ENCODE data around the gene ZFP36L2. TPM values are rescaled to one million over a fixed set of nuclear protein-coding genes. Genes with fewer than 3 reads are reported as not detected.
"Not testable (repeated sequence)": the region's sequence is repeated elsewhere in the genome, so short reads cannot be mapped to it uniquely, and the experiment has no call there.

The ZFP36L2 gene
- total and polyA plus RNA-seq, 2 experiments from 2014 or later = 13.8 to 78.2 TPM

DNA sequence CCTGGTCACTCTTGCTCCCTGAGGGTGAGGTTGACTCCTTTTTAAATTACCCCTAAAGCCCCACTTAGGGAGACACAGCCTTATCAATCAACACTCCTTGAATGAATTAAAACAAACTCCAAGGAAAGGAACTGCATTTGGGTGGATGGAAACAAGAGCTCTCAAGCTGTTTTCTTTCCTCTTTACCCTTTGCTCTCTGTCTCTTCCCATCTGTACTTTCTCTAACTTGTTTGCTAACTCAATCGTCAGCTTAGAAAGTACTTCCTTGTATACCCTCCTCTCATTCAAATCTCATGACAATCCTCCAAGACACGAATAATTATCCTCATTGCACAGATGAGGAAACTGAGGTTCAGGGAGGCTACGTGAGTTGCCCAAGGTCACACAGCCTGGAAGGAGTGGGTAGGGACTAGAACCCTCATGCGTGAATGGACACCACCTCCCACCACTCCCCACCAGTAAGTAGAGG lies 32.7 kb downstream of the ZFP36L2 start:
- no peak overlapping the region for H2AFZ ChIP-seq
- H3K4me3 ChIP-seq = no peak overlapping the region
- H3K27ac ChIP-seq = no peak overlapping the region
- H3K27me3 ChIP-seq (replicated peaks; ENCODE audit: insufficient read depth) = no peaks in the 10 kb centered on the region
- H3K36me3 ChIP-seq (ENCODE audit: low read depth) = no peaks in the 10 kb centered on the region
- TF ChIP-seq EZH2phosphoT487 (IDR thresholded peaks at IDR 0.05; ENCODE audit: insufficient read depth, low read depth) (no peak), EZH2 (IDR thresholded peaks at IDR 0.05; ENCODE audit: insufficient read depth, poor library complexity, severe bottlenecking) (no peak)
- no peaks in the 10 kb centered on the region for H3K9me2 ChIP-seq (ENCODE audit: insufficient read depth)
- WGBS, 2 experiments (ENCODE audit: low coverage in 1 of 2, low lambda C conversion rate in 2 of 2, missing lambda C conversion rate in 2 of 2) = 97% methylated on average over 4 of the region's 4 CpGs
- no peak overlapping the region for H3K4me2 ChIP-seq (ENCODE audit: unreplicated experiment)
- in situ Hi-C loops (cut with MboI) = no loop called here
- H3F3A ChIP-seq (ENCODE audit: insufficient read depth) = no peaks in the 10 kb centered on the region
- no peaks in the 10 kb centered on the region for H3K79me2 ChIP-seq (ENCODE audit: insufficient read depth)
- no peaks in the 10 kb centered on the region for H3K4me1 ChIP-seq (ENCODE audit: insufficient read depth)
- DNase-seq = no peak
- no peaks in the 10 kb centered on the region for H3K9me3 ChIP-seq (ENCODE audit: low read depth)
- no peaks in the 10 kb centered on the region for H4K20me1 ChIP-seq (ENCODE audit: insufficient read depth)
- H3K9ac ChIP-seq = no peak overlapping the region

DNA sequence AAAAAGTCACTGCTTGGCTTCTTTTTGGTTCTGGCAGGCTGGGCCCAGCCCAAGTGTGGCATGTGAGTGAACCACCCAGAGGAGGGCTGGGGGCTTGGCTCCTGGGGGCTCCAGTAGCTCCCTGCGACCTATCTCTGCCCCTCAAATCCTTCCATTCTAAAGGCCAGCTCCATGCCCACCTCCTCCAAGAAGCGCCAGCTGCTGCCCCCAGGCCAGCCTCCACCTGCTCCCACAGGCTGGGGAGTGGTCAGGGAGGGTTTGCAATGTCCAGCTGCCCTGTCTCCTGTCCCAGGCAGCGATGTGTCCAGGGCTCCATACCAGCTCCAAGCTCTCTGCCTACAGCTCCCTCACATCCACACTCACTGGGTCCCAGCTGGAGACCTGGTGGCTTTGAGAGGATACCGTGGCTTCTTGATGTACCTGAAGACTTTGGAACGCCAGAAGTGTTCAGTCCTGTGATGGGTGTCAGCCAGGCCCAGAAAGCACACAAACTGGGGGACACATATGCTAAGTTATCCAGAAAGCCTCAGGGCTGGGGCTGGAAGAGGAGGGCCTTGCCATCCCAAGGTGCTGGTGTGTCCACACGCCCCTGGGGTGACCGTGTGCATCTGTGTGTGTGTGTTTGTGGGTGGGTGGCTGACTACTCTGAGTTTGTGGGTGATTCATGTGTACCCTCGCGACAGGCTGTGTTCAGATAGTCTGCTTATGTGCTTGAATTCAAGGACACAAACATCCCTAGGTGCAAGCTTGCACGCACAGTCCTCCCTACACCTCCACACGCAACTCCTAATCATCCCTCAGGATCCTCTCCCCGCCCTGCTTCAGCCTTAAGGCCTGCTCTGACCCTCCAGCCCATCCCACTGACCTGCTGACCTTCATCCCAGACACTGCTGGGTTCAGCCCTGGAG lies 33.4 kb downstream of the ZFP36L2 start:
- DNase-seq = no peak

DNA sequence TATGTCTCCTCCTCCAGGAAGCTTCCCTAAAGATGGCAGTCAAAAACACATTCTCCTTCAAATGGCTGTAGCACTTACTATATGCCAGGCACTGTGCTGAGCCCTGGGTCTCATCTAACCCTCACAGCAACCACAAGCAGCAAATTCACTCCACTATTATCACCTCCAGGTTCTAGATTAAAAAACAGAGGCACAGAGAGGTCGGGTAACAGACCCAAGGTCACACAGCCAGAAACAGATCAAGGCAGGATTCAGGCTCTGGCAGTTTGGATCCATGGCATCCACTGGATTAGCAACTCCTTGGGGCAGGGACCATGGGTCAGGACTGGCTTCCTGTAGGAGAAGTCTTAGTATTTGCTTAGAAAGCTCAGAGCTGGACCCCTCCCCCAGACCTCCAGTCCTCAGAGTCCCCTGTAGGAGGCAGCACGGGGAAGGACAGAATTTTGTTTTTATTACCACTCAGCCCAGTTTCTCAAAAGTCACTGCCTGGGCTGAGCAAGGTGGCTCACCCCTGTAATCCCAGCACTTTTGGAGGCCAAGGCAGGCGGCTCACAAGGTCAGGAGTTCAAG lies 34.4 kb downstream of the ZFP36L2 start:
- DNase-seq = peak; percentile 39
- Histone ChIP-seq H3K4me3 (no peak overlapping the region), H3K9ac (no peak overlapping the region), H4K20me1 (ENCODE audit: insufficient read depth) (no peaks in the 10 kb centered on the region), H3F3A (ENCODE audit: insufficient read depth) (no peaks in the 10 kb centered on the region), H3K27me3 (replicated peaks; ENCODE audit: insufficient read depth) (no peaks in the 10 kb centered on the region), H2AFZ (no peak overlapping the region), H3K4me1 (ENCODE audit: insufficient read depth) (no peaks in the 10 kb centered on the region), H3K9me2 (ENCODE audit: insufficient read depth) (no peaks in the 10 kb centered on the region), H3K27ac (no peak overlapping the region), H3K9me3 (ENCODE audit: low read depth) (no peaks in the 10 kb centered on the region), H3K36me3 (ENCODE audit: low read depth) (no peaks in the 10 kb centered on the region), H3K79me2 (ENCODE audit: insufficient read depth) (no peaks in the 10 kb centered on the region), H3K4me2 (ENCODE audit: unreplicated experiment) (no peak overlapping the region)
- in situ Hi-C loops (cut with MboI) = no loop called here
- 73 to 79% methylated on average over 3 of the region's 3 CpGs for WGBS, 2 experiments (ENCODE audit: low coverage in 1 of 2, low lambda C conversion rate in 2 of 2, missing lambda C conversion rate in 2 of 2)
- TF ChIP-seq EZH2 (IDR thresholded peaks at IDR 0.05; ENCODE audit: insufficient read depth, poor library complexity, severe bottlenecking) (no peak), EZH2phosphoT487 (IDR thresholded peaks at IDR 0.05; ENCODE audit: insufficient read depth, low read depth) (no peak)

More for the DNA sequence above, 33.4 kb downstream of the ZFP36L2 start:
- Histone ChIP-seq H3K4me3 (no peak overlapping the region), H3K79me2 (ENCODE audit: insufficient read depth) (no peaks in the 10 kb centered on the region), H3K4me1 (ENCODE audit: insufficient read depth) (no peaks in the 10 kb centered on the region), H3K9ac (no peak overlapping the region), H4K20me1 (ENCODE audit: insufficient read depth) (no peaks in the 10 kb centered on the region), H3K4me2 (ENCODE audit: unreplicated experiment) (no peak overlapping the region), H2AFZ (no peak overlapping the region), H3K9me3 (ENCODE audit: low read depth) (no peaks in the 10 kb centered on the region), H3K27ac (no peak overlapping the region), H3F3A (ENCODE audit: insufficient read depth) (no peaks in the 10 kb centered on the region), H3K27me3 (replicated peaks; ENCODE audit: insufficient read depth) (no peaks in the 10 kb centered on the region), H3K9me2 (ENCODE audit: insufficient read depth) (no peaks in the 10 kb centered on the region), H3K36me3 (ENCODE audit: low read depth) (no peaks in the 10 kb centered on the region)
- in situ Hi-C loops (cut with MboI) = no loop called here
- WGBS, 2 experiments (ENCODE audit: low coverage in 1 of 2, low lambda C conversion rate in 2 of 2, missing lambda C conversion rate in 2 of 2) = 96% methylated on average over 12 of the region's 12 CpGs
- TF ChIP-seq EZH2 (IDR thresholded peaks at IDR 0.05; ENCODE audit: insufficient read depth, poor library complexity, severe bottlenecking) (no peak), EZH2phosphoT487 (IDR thresholded peaks at IDR 0.05; ENCODE audit: insufficient read depth, low read depth) (no peak)

DNA sequence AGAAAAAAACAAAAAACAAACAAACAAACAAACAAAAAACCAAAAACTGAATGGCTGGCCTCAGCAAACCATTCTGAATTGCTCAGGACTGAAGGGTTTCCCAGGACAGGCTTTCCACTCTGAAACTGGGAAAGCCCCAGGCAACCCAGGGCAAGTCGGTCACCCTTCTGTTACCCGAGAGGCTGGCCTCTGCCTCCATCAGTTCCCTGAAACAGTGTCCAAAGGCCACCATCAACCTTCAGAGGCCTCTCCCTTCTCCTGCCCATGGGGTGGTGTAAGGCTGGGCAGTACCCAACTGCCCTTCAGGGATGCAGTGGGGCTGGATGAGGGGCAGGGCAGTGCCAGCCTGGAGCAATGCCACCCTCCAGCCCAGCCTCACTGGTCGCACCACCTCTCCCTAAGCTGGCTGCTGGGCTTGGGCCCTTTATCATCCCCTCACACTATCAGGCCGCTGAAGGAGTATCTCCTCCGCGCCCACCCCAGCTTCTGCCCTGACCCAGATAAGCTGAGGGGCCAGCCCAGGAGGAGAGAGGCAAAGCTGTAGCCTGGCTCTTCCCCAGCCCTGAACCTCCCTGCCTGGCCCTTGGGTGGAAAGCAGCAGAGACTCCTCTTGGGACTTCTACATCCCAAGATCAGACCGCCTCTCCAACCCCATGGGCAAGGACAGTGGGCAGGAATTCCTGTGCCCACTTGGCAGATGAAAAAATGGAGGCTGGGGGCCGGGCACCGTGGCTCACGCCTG lies 35.9 kb downstream of the ZFP36L2 start:
- H3K4me3 ChIP-seq = no peak overlapping the region
- H3K9me2 ChIP-seq (ENCODE audit: insufficient read depth) = no peaks in the 10 kb centered on the region
- in situ Hi-C loops (cut with MboI) = no loop called here
- no peaks in the 10 kb centered on the region for H3K9me3 ChIP-seq (ENCODE audit: low read depth)
- H3K79me2 ChIP-seq (ENCODE audit: insufficient read depth) = no peaks in the 10 kb centered on the region
- H3F3A ChIP-seq (ENCODE audit: insufficient read depth) = no peaks in the 10 kb centered on the region
- 85 to 91% methylated on average over 9 to 10 of the region's 10 CpGs for WGBS, 2 experiments (ENCODE audit: low coverage in 1 of 2, low lambda C conversion rate in 2 of 2, missing lambda C conversion rate in 2 of 2)
- H3K9ac ChIP-seq = no peak overlapping the region
- H4K20me1 ChIP-seq (ENCODE audit: insufficient read depth) = no peaks in the 10 kb centered on the region
- H3K27ac ChIP-seq = no peak overlapping the region
- no peak for DNase-seq
- H2AFZ ChIP-seq = no peak overlapping the region
- TF ChIP-seq EZH2phosphoT487 (IDR thresholded peaks at IDR 0.05; ENCODE audit: insufficient read depth, low read depth) (no peak), EZH2 (IDR thresholded peaks at IDR 0.05; ENCODE audit: insufficient read depth, poor library complexity, severe bottlenecking) (no peak)
- H3K4me2 ChIP-seq (ENCODE audit: unreplicated experiment) = no peak overlapping the region
- H3K36me3 ChIP-seq (ENCODE audit: low read depth) = no peaks in the 10 kb centered on the region
- H3K4me1 ChIP-seq (ENCODE audit: insufficient read depth) = no peaks in the 10 kb centered on the region
- H3K27me3 ChIP-seq (replicated peaks; ENCODE audit: insufficient read depth) = no peaks in the 10 kb centered on the region

DNA sequence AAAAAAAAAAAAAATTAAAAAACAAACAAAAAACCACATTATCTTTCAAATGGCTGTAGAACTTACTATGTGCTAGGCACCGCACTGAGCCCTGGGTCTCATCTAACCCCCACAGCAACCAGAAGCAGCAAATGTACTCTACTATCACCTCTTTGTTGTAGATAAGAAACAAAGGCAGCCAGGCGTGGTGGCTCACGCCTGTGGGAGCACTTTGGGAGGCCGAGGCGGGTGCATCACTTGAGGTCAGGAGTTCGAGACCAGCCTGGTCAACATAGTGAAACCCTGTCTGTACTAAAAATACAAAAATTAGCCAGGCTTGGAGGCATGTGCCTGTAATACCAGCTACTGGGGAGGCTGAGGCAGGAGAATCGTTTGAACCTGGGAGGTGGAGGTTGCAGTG lies 36.5 kb downstream of the ZFP36L2 start:
- in situ Hi-C loops (cut with MboI); H3K27me3 ChIP-seq (replicated peaks; ENCODE audit: insufficient read depth); H3K4me2 ChIP-seq (ENCODE audit: unreplicated experiment); H3K27ac ChIP-seq; H3F3A ChIP-seq (ENCODE audit: insufficient read depth); H3K9me3 ChIP-seq (ENCODE audit: low read depth); H3K4me3 ChIP-seq; H3K4me1 ChIP-seq (ENCODE audit: insufficient read depth); H3K36me3 ChIP-seq (ENCODE audit: low read depth); DNase-seq; H2AFZ ChIP-seq; H4K20me1 ChIP-seq (ENCODE audit: insufficient read depth); H3K9me2 ChIP-seq (ENCODE audit: insufficient read depth); H3K9ac ChIP-seq; H3K79me2 ChIP-seq (ENCODE audit: insufficient read depth): not testable (repeated sequence)
- WGBS, 2 experiments (ENCODE audit: low coverage in 1 of 2, low lambda C conversion rate in 2 of 2, missing lambda C conversion rate in 2 of 2) = 90 to 95% methylated on average over 7 of the region's 7 CpGs

Measured in GM23248 (cell line).